Endodermal cell (in vitro differentiated cells): ENCODE measurements around the gene RASA2. TPM values are rescaled to one million over a fixed set of nuclear protein-coding genes. Genes with fewer than 3 reads are reported as not detected.
A peak's percentile ranks its signal among the peaks of the same experiment; 100 is the strongest.

Experiments
- DNase-seq: peaks from one replicate; pipeline ENCODE4 v3.0.0-alpha.2; 2017
- H3K27ac ChIP-seq: 2 replicates; pipeline ENCODE4 v1.5.1; 2013; ENCODE audit warnings: mild to moderate bottlenecking, low read depth, low read length, moderate library complexity
- H3K27me3 ChIP-seq: 2 replicates; pipeline ENCODE4 v1.6.1; 2013; ENCODE audit warnings: mild to moderate bottlenecking, low read length, moderate library complexity; ENCODE audit not compliant: insufficient read depth, control insufficient read depth, poor library complexity, severe bottlenecking
- H3K36me3 ChIP-seq: 2 replicates; pipeline ENCODE4 v1.7.0; 2013; ENCODE audit warnings: mild to moderate bottlenecking, low read length, moderate library complexity; ENCODE audit not compliant: control insufficient read depth, insufficient read depth
- H3K4me1 ChIP-seq: one replicate; pipeline ENCODE4 v1.7.0; 2013; ENCODE audit warnings: low read length; ENCODE audit not compliant: control insufficient read depth, insufficient read depth
- H3K4me3 ChIP-seq: 2 replicates; pipeline ENCODE4 v1.5.1; 2013; ENCODE audit warnings: mild to moderate bottlenecking, low read length, moderate library complexity
- H3K9ac ChIP-seq: 2 replicates; pipeline ENCODE4 v1.6.1; 2013; ENCODE audit warnings: mild to moderate bottlenecking, low read length, moderate library complexity; ENCODE audit not compliant: poor library complexity, severe bottlenecking; ENCODE audit errors: extremely low read depth
- H3K9me3 ChIP-seq: 2 replicates; pipeline ENCODE4 v1.6.1; 2013; ENCODE audit warnings: mild to moderate bottlenecking, low read length, moderate library complexity; ENCODE audit not compliant: control insufficient read depth
- H3K27ac Mint-ChIP-seq: 2 replicates; pipeline ENCODE4 v1.8.0; 2020; ENCODE audit warnings: mixed read lengths
- H3K27me3 Mint-ChIP-seq: 2 replicates; pipeline ENCODE4 v1.8.0; 2021; ENCODE audit warnings: mild to moderate bottlenecking, mixed read lengths; ENCODE audit not compliant: insufficient read depth
- H3K36me3 Mint-ChIP-seq: 2 replicates; pipeline ENCODE4 v1.8.0; 2020; ENCODE audit warnings: low read depth, mixed read lengths
- H3K4me1 Mint-ChIP-seq: 2 replicates; pipeline ENCODE4 v1.8.0; 2020; ENCODE audit warnings: mixed read lengths
- H3K4me3 Mint-ChIP-seq: 2 replicates; pipeline ENCODE4 v1.8.0; 2020; ENCODE audit warnings: mild to moderate bottlenecking, moderate library complexity, mixed read lengths
- H3K9me3 Mint-ChIP-seq: 2 replicates; pipeline ENCODE4 v1.8.0; 2020; ENCODE audit warnings: mild to moderate bottlenecking, mixed read lengths
- CTCF ChIP-seq: fragments of 200-600 bp; sonication (generic); conservative IDR thresholded peaks from 2 replicates; pipeline ENCODE4 v1.5.0; 2021; ENCODE audit warnings: antibody characterized with exemption, mild to moderate bottlenecking
- WGBS, 2 experiments: methylation state at CpG; one replicate each; pipeline versions ENCODE4 v1.1.5 to v1.1.7; 2013; ENCODE audit warnings: missing lambda C conversion rate in 2 of 2, mixed read lengths in 1 of 2; ENCODE audit not compliant: insufficient coverage in 1 of 2, insufficient read length in 1 of 2; 5-methylcytosine and 5-hydroxymethylcytosine counted together
- total RNA-seq, 2 donors: library from RNA; stranded (reverse); fragmentation: NEBNext Ultra II Directional in 1 of 2; extraction: Animal tissue kit (Norgen Biotek cat#: 25700) in 1 of 2; gene quantifications; 2 replicates in 1 of 2; 3 replicates in 1 of 2; pipeline ENCODE4 v1.2.1, GENCODE V29; 2021

The RASA2 gene
- total RNA-seq, 2 donors from 2014 or later: 20.5 to 25.0 TPM

GRCh38 chr3:141656771-141657170 lies 169.9 kb downstream of the RASA2 start:
- Histone ChIP-seq H3K9me3 (peaks cover 14% of the 10 kb centered on the region), H3K27ac (no peak overlapping the region), H3K4me3 (no peak overlapping the region), H3K4me1 (no peaks in the 10 kb centered on the region), H3K9ac (no peak overlapping the region), H3K27me3 (peaks cover 32% of the 10 kb centered on the region), H3K36me3 (no peaks in the 10 kb centered on the region)
- DNase-seq: peak; percentile 82
- H3K9me3 Mint-ChIP-seq: peaks cover 14% of the 10 kb centered on the region
- H3K4me1 Mint-ChIP-seq: peaks cover 12% of the 10 kb centered on the region
- no peak overlapping the region for H3K4me3 Mint-ChIP-seq
- WGBS, 2 experiments: 81 to 87% methylated on average over 4 of the region's 4 CpGs
- no peak for TF ChIP-seq CTCF
- peaks cover 35% of the 10 kb centered on the region for H3K27me3 Mint-ChIP-seq
- peaks cover 7% of the 10 kb centered on the region for H3K36me3 Mint-ChIP-seq
- no peak overlapping the region for H3K27ac Mint-ChIP-seq

GRCh38 chr3:141657516-141657915 lies 170.7 kb downstream of the RASA2 start:
- peaks cover 7% of the 10 kb centered on the region for H3K36me3 Mint-ChIP-seq
- peaks cover 14% of the 10 kb centered on the region for H3K9me3 ChIP-seq
- H3K4me3 ChIP-seq: no peak overlapping the region
- peaks cover 35% of the 10 kb centered on the region for H3K27me3 Mint-ChIP-seq
- no peaks in the 10 kb centered on the region for H3K36me3 ChIP-seq
- H3K9ac ChIP-seq: no peak overlapping the region
- DNase-seq: no peak
- peaks cover 32% of the 10 kb centered on the region for H3K27me3 ChIP-seq
- peaks cover 12% of the 10 kb centered on the region for H3K4me1 Mint-ChIP-seq
- no peaks in the 10 kb centered on the region for H3K4me1 ChIP-seq
- no peak overlapping the region for H3K27ac Mint-ChIP-seq
- H3K4me3 Mint-ChIP-seq: no peak overlapping the region
- no peak overlapping the region for H3K27ac ChIP-seq
- TF ChIP-seq CTCF: no peak
- peaks cover 14% of the 10 kb centered on the region for H3K9me3 Mint-ChIP-seq

- Mint-ChIP-seq H3K27ac (peak overlapping the region; percentile 77), H3K4me1 (peaks cover 25% of the 10 kb centered on the region), H3K36me3 (peaks cover 7% of the 10 kb centered on the region), H3K9me3 (peaks cover 14% of the 10 kb centered on the region), H3K27me3 (peaks cover 35% of the 10 kb centered on the region), H3K4me3 (peak overlapping the region; percentile 77)
- Histone ChIP-seq H3K4me1 (no peaks in the 10 kb centered on the region), H3K9ac (peak overlapping the region; percentile 30), H3K27me3 (peaks cover 32% of the 10 kb centered on the region), H3K27ac (no peak overlapping the region), H3K36me3 (no peaks in the 10 kb centered on the region), H3K4me3 (peak overlapping the region; percentile 80), H3K9me3 (peaks cover 14% of the 10 kb centered on the region)
- 4% methylated on average over 13 to 64 of the region's 64 CpGs for WGBS, 2 experiments
- no peak for TF ChIP-seq CTCF
- peak; percentile 82 for DNase-seq
These were observed 173.2 kb downstream of the RASA2 start for GRCh38 chr3:141659821-141660613.
